Activated CD8-positive, alpha-beta memory T cell treated with anti-CD3 and anti-CD28 coated beads for 4 hours (primary cell): ENCODE measurements around the gene CNOT6L.
"Not testable (repeated sequence)": the region's sequence is repeated elsewhere in the genome, so short reads cannot be mapped to it uniquely, and the experiment has no call there.

Experiments
- DNase-seq, 2 donors: peaks; one replicate each; pipeline ENCODE4 v3.0.0-alpha.2; 2020; ENCODE audit warnings: low read depth in 2 of 2

Gene CNOT6L

GRCh38 chr4:77782102-77782835 lies 36.9 kb downstream of the CNOT6L start:
- DNase-seq, result no peak

- not testable (repeated sequence) for DNase-seq
Measured at GRCh38 chr4:77780762-77781161, 38.4 kb downstream of the CNOT6L start.

- DNase-seq, result no peak
Measured at GRCh38 chr4:77777135-77777807, 41.9 kb downstream of the CNOT6L start.

GRCh38 chr4:77776182-77777134 lies 42.7 kb downstream of the CNOT6L start:
- no peak for DNase-seq

GRCh38 chr4:77773101-77773500 lies 46.1 kb downstream of the CNOT6L start:
- no peak for DNase-seq

- no peak for DNase-seq
Measured at GRCh38 chr4:77771566-77771965, 47.6 kb downstream of the CNOT6L start.

GRCh38 chr4:77765720-77766119 lies 53.4 kb downstream of the CNOT6L start:
- DNase-seq, result no peak

GRCh38 chr4:77762531-77762930 lies 56.6 kb downstream of the CNOT6L start:
- no peak for DNase-seq

- no peak for DNase-seq
Measured at GRCh38 chr4:77761595-77761994, 57.6 kb downstream of the CNOT6L start.

GRCh38 chr4:77758804-77759203 lies 60.4 kb downstream of the CNOT6L start:
- DNase-seq, result no peak

- no peak for DNase-seq
Measured at GRCh38 chr4:77751764-77752163, 67.4 kb downstream of the CNOT6L start.

GRCh38 chr4:77745792-77746191 lies 73.4 kb downstream of the CNOT6L start:
- DNase-seq, result no peak

GRCh38 chr4:77742054-77742453 lies 77.1 kb downstream of the CNOT6L start:
- DNase-seq, result no peak

- DNase-seq, result no peak
Measured at GRCh38 chr4:77740480-77740879, 78.7 kb downstream of the CNOT6L start.

GRCh38 chr4:77734928-77735327 lies 84.2 kb downstream of the CNOT6L start:
- peak in 1 of 2 donors; percentile 1 for DNase-seq

- DNase-seq, result no peak
Measured at GRCh38 chr4:77731656-77732055, 87.5 kb downstream of the CNOT6L start.

- no peak for DNase-seq
Measured at GRCh38 chr4:77728420-77728819, 90.7 kb downstream of the CNOT6L start.

GRCh38 chr4:77721073-77721472 lies 98.1 kb downstream of the CNOT6L start:
- no peak for DNase-seq

- DNase-seq, result not testable (repeated sequence)
Measured at GRCh38 chr4:77718500-77718899, 100.7 kb downstream of the CNOT6L start.

- no peak for DNase-seq
Measured at GRCh38 chr4:77715414-77716290, 103.5 kb downstream of the CNOT6L start.

GRCh38 chr4:77714514-77714913 lies 104.7 kb downstream of the CNOT6L start:
- DNase-seq, result no peak
